Activated CD4-positive, alpha-beta T cell treated with anti-CD3 and anti-CD28 coated beads for 24 hours (primary cell): Measurements from ENCODE around the gene PLEKHN1.
"Not testable (repeated sequence)": the region's sequence is repeated elsewhere in the genome, so short reads cannot be mapped to it uniquely, and the experiment has no call there.

Experiments used
- DNase-seq, 2 donors: peaks; one replicate each; pipeline ENCODE4 v3.0.0-alpha.2; 2020; ENCODE audit warnings: low read depth in 2 of 2

Gene PLEKHN1

DNA sequence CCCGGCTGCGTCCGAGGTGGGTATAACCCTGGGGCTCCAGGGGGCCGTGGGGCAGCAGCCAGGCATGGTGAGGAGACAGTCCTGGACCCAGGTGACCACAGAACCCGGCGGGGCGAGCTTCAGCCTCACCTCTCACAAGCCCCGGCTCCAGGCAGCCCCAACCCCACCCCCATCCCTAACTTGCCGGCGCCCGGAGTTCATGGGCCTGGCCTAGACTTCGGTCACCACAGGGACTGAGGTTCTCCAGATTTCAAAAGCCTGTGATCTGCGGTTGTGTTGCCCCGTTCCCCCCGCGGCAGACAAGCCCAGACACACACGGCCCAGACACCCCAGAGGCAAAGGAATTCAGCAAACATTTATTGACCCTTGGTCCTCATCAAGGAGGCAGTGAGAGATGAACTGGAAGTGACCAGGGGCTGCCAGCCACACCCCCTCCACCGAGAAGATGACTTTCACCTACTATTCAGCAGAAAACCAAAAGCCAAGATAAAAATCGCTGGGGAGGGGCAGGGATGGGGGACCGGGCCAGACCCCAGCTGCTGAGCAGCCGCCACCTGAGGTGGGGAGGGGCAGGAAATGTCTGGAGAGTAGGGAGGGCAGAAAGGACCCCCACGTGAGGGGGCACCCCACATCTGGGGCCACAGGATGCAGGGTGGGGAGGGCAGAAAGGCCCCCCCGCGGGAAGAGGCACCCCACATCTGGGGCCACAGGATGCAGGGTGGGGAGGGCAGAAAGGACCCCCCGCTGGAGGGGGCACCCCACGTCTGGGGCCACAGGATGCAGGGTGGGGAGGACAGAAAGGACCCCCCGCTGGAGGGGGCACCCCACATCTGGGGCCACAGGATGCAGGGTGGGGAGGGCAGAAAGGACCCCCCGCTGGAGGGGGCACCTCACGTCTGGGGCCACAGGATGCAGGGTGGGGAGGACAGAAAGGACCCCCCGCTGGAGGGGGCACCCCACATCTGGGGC lies 29.7 kb downstream of the PLEKHN1 start:
- no peak for DNase-seq

DNA sequence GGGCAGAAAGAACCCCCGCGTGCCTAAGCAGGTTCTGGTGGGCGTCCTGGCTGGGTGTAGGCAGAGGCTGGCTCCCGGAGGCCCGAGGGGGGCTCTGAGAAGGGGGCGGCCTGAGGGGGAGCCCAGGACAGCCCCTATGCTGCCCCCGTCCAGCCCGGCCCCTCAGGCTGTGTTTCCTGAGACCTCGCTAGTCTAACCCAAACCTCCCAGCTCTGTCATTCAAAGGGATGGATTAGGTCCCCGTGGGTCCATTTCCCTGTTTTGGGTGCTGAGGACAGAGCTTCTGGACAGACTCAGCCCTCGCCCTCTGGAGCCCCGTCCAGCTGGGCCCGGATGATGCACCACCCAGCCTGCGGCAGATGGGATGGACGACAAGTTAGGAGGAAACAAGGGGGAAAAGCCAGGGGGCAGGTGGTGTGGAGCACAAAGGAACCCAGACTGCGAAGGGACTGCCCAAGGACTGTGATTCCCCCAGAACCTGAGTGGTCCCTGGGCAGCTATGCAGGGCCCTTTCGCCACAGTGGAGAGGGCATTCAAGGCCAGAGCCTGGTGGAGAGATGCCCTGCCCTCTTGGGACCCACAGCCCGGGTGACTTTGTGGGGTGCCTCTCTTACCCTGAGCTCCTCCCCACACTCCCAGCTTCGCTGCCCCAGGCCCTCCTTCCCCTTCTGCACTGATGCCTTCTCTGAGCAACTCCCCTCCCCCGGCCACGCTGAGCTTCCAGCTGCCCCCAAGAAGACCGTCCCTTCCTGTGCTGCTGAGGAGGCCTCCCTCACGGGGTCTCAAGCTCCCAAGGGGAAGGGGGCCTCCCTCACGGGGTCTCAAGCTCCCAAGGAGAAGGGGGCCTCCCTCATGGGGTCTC lies 30.8 kb downstream of the PLEKHN1 start:
- DNase-seq: no peak

DNA sequence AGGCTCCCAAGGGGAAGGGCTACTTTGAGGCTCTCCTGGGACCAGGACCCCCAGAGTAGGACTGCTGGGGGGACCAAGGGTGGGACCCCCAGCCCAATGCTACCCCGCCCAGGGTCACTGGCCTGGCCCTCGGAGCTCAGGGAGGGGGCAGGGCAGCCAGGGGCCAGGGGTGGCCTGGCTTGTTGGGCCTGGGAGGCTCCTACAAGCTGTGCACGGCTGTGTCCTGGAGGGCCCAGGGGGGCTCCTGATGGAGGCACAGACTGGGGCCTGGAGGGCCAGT lies 31.4 kb downstream of the PLEKHN1 start:
- no peak for DNase-seq

DNA sequence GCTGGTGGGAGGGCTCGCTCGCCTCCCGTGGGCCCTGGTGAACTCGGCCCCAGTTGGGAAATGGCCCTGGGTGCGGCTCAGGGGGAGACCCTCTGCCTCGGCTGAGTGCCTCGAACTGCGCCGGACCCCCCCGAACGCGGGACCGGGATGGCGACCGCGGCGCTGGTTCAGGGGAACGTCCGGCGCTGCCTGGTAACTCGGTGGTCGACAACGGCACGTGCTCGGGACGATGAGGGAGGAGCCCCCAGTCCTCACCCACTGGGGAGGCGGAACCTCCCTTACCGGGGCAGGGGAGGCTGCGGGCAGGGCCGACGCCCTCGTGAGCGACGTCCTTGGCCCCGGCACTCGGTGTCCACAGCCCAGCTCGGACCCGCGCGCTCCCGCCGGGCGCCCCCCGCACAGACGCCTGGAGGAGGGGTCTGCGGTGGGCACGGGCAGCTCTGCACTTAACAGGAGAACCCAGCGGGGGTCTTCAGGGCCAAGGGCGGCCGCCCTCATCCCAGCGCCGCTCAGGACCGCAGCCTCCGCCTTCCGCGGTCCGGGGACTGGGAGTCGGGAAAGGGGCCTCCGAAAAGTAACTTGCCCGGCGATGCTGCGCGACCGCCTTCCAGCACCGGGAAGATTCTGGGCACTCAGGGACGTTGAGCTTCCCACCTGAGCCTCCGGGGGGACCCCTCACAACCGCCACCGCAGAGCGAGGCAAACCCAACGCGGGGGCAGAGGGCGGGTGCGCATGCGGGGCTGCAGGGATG lies 31.9 kb downstream of the PLEKHN1 start:
- DNase-seq: no peak

DNA sequence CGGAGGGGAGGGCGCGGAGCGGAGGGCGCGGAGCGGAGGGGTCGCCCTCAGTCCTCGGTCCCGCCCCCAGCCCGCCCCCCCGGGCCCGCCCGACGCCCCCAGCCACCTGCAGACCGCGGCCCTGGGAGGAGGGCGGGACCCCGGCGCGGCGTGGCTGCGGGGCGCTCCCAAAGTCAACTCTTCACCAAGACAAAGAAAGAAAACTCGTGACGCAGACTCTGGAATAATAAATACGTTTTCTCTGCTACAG lies 32.4 kb downstream of the PLEKHN1 start:
- no peak for DNase-seq

DNA sequence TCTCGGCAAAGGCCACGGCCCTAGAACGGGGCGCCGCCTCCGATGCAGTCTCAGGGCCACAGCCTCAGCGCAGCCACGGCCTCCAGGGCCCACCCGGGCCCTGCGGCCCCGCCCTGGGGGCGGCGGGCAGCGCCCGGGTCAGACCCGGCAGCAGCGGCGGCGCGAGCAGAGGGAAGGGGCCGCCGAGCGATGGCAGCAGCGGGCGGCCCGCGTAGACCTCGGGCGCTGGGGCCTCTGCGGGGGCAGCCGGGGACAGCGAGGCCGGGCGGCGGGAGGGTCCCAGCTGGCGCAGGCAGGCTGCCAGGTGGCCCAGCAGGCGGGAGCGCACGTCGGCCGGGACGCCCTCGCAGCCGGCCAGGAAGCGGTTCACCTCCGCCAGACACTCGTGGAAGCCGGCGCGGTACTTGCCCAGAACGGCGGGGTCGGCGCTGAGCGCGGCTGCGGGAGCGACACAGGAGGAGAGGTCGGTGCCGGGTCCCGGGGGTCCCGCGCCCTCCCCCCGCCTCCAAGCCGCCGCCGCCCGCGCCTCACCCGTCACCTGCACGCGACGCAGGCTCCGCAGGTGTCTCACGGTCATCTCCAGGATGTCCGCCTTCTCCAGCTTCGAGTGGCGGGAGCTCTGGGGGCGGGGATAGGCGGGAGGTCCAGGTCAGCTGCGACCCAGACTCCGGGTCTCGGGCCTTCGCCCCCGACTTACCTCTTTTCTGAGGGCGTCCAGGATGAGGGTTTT lies 32.9 kb downstream of the PLEKHN1 start:
- DNase-seq: no peak

DNA sequence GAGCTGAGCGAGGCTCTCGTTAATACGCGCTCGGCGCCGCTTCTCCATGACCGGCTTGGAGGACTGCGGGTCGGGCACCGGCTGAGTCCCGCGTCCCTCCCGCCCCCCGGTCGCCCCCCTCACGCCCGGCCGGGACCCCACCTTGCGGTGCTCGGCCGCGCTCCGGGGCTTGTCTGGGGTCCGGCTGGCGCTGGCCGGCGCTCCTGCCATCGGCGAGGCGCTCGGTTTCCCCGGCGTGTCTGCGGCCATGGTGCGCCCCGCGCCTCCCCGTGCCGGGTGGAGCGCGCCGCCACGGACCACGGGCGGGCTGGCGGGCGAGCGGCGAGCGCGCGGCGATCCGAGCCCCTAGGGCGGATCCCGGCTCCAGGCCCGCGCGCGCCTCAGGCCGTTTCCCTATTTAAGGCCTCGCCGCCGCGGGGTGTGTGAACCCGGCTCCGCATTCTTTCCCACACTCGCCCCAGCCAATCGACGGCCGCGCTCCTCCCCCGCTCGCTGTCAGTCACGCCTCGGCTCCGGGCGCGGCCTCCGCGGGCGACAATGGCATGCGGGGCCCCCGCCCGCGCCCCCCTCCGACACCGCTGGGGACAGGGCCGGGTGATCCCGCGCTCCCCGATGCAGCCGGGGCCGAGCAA lies 33.6 kb downstream of the PLEKHN1 start, which contains the start of gene HES4:
Gene HES4, minus strand, starts transcription at position 373 of the 632 bp plus-strand sequence. Its CDS starts 124 bp downstream, at position 249.
- peak; percentile 43 to 54 for DNase-seq

DNA sequence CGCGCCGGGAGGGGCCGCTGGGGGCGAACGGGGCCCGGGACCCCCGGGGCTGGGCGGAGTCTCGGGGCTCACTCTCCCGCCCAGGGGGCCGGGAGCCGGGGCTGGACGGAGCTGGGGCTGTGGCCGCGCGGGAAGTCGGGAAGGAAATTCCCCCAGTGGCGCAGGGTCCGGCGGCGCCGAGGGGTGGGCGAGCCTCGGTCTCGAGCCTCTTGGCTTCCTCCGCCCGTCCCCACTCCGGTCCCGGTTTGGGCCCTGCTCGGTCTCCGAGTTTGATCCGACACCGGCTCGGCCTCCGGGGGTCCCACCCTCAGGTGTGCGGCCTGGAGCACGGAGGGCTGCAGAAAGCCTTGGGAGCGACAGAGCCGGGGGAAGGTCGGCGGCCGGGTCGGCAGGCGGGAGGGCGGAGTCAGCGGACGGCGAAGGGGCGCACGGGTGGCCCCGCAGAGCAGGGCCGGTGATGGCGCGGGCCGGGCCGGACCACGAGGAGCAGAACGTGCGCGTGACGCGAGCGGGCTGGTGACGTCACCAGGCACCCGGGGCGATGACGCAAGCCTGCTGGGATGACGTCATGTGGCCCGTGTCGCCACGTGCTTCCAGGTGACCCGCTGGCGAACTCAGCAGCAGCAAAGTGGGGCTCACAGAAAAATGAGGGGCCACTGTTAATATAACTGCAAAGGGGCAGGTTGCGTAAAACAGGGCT lies 34.2 kb downstream of the PLEKHN1 start:
- peak in 1 of 2 donors; percentile 51 for DNase-seq

DNA sequence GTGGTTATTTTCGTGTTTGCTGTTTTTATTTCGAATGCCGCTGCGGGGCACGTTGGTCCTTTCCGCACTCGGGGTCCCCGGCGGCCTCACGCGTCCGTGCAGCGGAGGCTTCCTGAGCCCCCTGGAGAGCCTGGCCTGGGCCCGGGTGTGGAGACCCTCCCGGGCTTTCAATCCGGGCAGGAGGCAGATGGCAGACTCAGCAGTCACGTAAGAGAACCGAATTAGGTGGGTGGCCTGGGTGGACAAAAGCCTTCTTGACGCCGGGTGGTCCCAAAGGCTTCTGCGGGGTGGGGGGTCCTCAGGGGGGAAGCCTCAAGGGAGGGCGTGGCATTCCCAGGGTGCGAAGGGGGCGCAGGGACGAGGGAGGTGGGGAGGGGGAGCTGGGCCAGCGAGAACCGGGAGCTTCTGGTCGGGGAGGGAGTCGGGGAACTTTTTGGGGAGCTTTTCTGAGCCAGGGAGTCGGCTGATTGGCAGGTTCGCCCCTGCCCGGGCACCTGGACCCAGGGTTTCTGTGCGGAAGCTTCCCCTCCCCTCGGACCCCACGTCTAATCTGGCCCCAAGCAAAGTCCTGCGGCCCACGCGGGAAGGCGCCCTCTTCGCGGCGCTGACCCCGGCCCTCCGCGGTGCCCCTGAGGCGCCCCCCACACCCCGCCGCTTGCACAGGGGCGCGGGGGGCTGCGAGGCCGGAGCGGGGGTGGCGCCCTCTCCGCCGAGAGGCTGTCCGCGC lies 34.9 kb downstream of the PLEKHN1 start:
- no peak for DNase-seq

DNA sequence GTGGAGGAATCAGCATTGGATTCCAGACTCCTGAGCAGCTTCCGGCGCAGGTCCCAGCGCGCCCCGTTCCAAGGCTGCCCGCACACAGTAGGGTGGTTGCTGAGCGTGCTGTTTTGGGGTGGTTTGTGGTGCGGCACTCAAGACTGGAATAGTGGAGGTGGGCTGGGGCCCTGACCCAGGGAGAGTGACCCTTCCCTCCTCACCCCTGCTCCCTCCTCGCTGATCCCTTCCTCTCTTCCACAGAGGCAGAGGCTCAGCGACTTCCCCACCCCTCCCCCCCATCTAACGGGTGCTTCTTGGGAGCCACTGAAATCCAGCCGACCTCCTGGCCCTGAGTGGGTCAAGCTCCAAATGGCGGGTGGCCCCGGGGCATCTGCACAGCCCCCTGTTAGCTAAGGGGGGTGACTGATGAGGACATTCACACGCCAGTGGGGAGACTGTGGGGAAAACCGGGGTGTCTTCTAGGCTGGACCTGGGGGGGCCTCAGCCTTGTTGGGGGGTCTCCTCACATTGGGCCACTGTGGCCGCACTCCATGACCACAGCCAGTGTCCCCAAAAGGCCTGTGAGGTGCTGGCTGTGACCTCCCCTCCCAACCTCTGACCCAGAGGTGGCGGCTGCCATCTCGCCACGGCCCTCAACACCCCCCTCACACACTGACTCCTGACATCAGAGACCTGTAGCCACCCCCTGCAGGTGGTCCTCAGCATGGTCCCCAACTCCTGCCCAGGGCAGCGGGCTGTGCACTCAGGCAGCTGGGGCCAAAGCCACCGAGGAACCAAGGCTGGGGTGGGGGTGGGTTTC lies 37.5 kb downstream of the PLEKHN1 start:
- DNase-seq: no peak

DNA sequence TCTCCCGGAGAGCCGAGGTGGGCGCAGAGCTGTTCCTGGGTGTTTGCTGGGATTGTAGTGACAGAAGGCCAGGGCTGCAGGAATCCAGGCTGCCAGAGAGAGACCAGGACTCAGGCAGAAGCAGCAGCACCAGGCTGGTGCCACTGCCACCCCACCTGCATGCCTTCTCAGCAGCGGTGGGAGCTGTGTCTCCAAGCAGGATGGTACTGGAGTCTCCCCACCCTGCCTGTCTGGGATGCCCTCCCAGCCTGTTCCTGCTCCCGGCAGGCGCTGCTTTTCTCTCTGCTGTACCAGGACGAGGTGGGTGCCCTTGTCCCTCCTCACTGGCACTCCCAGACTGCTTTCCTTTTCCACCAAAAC lies 38.1 kb downstream of the PLEKHN1 start:
- no peak for DNase-seq

DNA sequence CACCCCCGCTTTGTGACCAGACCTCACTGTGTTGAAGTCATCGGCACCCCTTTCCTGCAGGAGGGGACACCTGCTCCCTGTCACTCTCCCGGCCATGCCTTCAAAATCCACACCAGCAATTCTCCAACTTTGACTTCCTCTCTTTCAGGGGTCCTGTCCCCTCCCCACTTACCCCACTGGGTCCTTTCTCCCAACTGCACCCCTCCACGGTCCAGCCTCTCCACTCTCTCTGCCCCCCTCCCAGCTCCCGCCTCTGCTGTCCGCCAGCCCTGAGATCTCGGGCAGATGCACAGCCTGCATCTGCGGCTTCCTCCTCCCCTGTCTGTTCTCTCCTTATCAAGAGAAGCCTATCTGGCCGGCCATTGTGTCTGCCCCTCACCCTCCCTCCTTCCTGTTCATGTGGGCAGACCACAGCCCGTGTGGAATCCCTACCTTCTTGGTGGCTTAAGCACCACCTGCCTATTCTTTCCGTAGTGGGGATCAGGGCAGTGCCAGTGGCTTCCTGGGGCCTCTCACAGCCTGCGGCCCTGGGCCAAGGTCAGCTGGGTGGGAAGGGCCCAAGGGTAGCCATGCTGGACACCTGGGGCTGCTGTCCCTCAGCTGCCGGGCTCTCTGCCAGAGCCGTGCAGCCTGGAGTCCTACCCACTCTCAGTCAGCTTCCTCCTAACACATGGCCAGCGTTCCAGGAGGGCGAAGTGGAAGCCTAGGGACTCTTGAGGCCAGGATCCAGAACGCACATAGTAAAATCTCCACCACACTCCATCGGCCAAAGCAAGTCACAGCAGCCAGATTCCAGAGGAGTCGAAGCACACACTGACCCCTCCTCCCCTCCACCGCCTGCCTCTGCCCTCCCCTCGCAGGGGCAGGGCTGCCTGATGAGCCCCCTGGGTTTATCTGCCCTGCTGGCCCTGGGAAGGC lies 38.8 kb downstream of the PLEKHN1 start:
- DNase-seq: no peak

DNA sequence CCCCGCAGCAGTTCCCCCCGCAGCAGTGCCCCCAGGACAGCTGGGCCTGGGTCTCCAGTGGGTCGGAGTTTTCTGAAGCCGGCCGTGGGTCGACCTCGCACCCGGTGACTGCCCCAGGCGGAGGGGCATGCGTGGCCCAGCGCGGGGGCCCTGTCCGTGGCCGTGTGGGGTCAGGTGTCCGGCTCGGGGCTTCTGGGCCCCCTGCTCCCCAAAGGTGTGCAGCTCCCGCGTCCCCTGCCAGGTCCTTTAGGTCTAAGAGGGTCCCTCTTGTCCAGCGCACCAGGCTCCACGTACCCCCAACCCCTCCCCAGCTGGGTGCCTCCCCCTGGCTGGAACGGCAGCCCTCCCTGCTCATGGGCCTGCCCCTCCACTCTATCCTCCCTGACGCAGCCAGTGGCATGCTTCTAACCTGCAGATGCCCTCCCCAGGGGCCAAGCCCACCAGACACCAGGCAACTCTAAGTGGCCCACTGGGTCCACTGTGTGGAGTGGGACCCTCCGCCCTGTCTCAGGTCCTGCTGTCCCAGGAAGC lies 39.6 kb downstream of the PLEKHN1 start:
- no peak for DNase-seq

DNA sequence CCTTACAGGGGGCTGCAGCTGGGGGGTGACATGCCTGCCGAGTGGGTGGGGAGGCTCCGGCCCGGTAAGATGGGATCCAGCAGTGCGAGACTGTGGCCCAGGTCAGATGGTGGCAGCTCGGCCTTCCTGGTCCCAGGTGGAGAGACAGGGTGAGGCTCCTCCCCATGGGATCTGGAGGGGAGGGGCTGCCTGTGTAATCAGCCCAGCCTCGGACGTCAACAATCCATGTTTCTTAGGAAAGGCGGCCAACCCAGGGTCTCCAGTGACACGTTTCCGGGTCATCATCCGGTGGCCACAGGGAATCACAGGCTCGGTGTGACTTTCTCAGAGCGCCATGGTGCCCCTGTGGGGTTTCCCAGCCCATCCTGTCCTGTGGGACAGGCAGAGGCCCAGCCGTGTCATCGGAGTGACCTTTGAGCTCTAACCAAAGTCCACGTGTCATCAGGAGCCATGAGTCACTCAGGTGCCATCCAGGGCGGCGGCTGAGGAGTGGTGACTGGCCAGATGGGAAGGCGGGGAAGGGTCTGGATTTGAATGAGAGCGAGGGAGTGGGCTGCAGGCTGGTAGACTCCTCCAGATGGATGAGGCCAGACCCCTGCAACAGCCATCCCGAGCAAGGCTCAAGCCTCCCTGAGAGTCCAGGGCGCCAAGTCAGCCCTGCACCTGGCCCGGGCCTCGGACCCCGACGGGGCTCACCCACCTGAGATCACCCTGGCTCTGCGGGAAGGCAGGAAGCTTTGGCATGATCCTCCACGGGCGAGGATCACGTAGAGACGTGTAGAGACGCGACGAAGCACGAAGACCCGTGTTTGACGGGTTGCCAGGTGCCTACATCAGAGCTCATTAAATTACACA lies 40.2 kb downstream of the PLEKHN1 start:
- DNase-seq: no peak

DNA sequence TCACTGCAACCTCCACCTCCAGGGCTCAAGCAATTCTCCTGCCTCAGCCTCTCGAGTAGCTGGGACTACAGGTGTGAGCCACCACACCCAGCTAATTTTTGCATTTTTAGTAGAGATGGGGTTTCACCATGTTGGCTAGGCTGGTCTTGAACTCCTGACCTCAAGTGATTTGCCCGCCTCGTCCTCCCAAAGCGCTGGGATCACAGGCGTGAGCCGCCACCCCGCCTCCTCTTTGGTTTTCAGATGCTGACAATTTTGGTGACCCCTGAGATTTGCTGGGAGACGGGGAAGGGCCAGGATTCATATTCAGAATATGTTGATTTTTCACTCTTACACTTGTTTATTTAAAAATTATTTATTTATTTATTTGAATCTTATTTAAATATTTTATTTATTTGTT lies 43.8 kb downstream of the PLEKHN1 start:
- not testable (repeated sequence) for DNase-seq

DNA sequence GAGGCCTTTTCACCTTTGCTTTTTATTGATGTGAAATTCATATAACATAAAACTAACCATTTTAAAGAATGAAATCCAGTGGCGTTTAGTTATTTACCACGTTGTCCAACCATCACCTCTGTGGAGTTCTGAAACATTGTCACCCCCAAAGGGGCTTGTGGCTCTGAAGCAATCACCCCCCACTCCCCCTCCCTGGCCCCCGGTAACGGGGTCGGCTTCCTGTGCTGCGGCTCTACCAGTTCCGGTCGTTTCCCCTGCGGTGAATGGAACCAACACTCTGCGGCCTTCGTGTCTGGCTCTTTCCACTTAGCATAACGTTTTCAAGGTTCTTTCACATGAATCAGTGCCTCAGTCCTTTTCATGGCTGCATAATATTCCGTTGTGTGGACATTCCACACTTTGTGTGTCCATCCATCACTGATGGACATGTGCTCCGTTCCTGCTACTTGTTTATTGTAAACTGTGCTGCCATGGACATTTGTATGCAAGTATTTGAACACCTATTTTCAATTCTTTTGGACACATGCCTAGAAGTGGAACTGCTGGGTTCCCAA lies 45.2 kb downstream of the PLEKHN1 start:
- no peak for DNase-seq

DNA sequence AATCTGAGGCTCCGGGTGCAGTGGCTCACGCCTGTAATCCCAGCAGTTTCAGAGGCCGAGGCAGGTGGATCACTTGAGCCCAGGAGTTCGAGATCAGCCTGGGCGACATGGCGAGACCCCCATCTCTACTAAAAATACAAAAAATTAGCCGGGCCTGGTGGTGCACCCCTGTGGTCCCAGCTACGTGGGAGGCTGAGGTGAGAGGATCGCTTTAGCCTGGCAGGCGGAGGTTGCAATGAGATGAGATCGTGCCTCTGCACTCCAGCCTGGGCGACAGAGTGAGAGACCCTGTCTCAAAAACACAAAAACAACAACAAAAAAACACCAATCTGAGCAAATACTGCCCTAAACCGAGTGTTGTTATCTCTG lies 46.4 kb downstream of the PLEKHN1 start:
- DNase-seq: not testable (repeated sequence)
